Measurements from ENCODE around the gene CBL. TPM values are rescaled to one million over a fixed set of nuclear protein-coding genes. Genes with fewer than 3 reads are reported as not detected.

CBL gene
- total and polyA plus RNA-seq, 10 of the 15 experiments (the other 5 are each of a cell fraction or from before 2014, with no cell fraction given), result 3.9 to 27.1 (median 9.5) TPM

- BruUV-seq (replicated peaks), result no TSS peak
- 55% methylated on average over 7 of the region's 7 CpGs for WGBS (ENCODE audit: insufficient coverage, insufficient replicate concordance, low lambda C conversion rate, missing lambda C conversion rate)
- in situ Hi-C loops (cut with MboI) (no loop called here), intact Hi-C loops (cut with micrococcal nuclease; ENCODE audit: unreplicated experiment) (no loop called here)
- H3K4me2 ChIP-seq (ENCODE audit: control insufficient read depth, insufficient read depth), result no peak overlapping the region
- peaks cover 9 to 11% of the 10 kb centered on the region in 2 experiments for H3K27me3 ChIP-seq (replicated peaks in 1 of 2; ENCODE audit: control insufficient read depth in 2 of 2, insufficient read depth in 2 of 2, low read length in 1 of 2)
- no peak overlapping the region for H3K4me3 ChIP-seq
- ChIA-PET CTCF (interaction anchor here (1.6 to 2.4 kb wide), 2 partner anchors 14 kb away, joined by 3 to 8 read pairs; no protein-coding TSS in a partner anchor), POLR2A (no interaction called here), SMC1A (ENCODE audit: uncharacterized antibody, unreplicated experiment) (interaction anchor here (0.6 kb wide), 1 partner anchor 21 kb away, joined by 3 read pairs; no protein-coding TSS in a partner anchor), RAD21 (ENCODE audit: unreplicated experiment) (no interaction called here)
- no peak overlapping the region for H2AFZ ChIP-seq (ENCODE audit: control insufficient read depth, low read depth, low read length)
- H3K36me3 ChIP-seq (ENCODE audit: control insufficient read depth in 2 of 2, insufficient read depth in 2 of 2, low read length in 1 of 2), result no peaks in the 10 kb centered on the region
- no peak overlapping the region for H3K27ac ChIP-seq (ENCODE audit: control insufficient read depth, insufficient read depth)
- H3K79me2 ChIP-seq (ENCODE audit: control insufficient read depth, insufficient read depth, low read length), result no peaks in the 10 kb centered on the region
- DNase-seq (ENCODE audit: low read depth, low spot score), result no peak
- ATAC-seq, result no peak
- H3K9me3 ChIP-seq (replicated peaks; ENCODE audit: control insufficient read depth, insufficient read depth, low read length), result no peaks in the 10 kb centered on the region
- TF ChIP-seq ZSCAN29 (IDR thresholded peaks at IDR 0.05) (no peak), EGR1 (IDR thresholded peaks at IDR 0.05; ENCODE audit: borderline replicate concordance in 1 of 2, low read depth in 2 of 2, low read length in 2 of 2) (no peak), NR2F1 (conservative IDR thresholded peaks at IDR 0.05) (no peak), POLR2AphosphoS5 (IDR thresholded peaks at IDR 0.05; ENCODE audit: low read length) (no peak), NR2C2 (IDR thresholded peaks at IDR 0.05; ENCODE audit: borderline replicate concordance, control insufficient read depth, insufficient read length, low read depth) (no peak), MEF2B (IDR thresholded peaks at IDR 0.05; ENCODE audit: partially characterized antibody, poor library complexity, severe bottlenecking) (no peak), POLR2AphosphoS2 (IDR thresholded peaks at IDR 0.05; ENCODE audit: low read depth, low read length) (no peak), POU2F2 (IDR thresholded peaks at IDR 0.05; ENCODE audit: borderline replicate concordance, low read depth, low read length) (no peak), SUZ12 (IDR thresholded peaks at IDR 0.05; ENCODE audit: unreplicated experiment) (no peak), NFYA (IDR thresholded peaks at IDR 0.05; ENCODE audit: borderline replicate concordance, low read depth, low read length) (no peak), POLR2A (IDR thresholded peaks at IDR 0.05; ENCODE audit: low read depth, low read length) (no peak), LARP7 (IDR thresholded peaks at IDR 0.05) (no peak), EED (IDR thresholded peaks at IDR 0.05; ENCODE audit: low read depth) (no peak), IKZF1 (conservative IDR thresholded peaks at IDR 0.05) (no peak)
- TF ChIP-seq, protein P1, sequence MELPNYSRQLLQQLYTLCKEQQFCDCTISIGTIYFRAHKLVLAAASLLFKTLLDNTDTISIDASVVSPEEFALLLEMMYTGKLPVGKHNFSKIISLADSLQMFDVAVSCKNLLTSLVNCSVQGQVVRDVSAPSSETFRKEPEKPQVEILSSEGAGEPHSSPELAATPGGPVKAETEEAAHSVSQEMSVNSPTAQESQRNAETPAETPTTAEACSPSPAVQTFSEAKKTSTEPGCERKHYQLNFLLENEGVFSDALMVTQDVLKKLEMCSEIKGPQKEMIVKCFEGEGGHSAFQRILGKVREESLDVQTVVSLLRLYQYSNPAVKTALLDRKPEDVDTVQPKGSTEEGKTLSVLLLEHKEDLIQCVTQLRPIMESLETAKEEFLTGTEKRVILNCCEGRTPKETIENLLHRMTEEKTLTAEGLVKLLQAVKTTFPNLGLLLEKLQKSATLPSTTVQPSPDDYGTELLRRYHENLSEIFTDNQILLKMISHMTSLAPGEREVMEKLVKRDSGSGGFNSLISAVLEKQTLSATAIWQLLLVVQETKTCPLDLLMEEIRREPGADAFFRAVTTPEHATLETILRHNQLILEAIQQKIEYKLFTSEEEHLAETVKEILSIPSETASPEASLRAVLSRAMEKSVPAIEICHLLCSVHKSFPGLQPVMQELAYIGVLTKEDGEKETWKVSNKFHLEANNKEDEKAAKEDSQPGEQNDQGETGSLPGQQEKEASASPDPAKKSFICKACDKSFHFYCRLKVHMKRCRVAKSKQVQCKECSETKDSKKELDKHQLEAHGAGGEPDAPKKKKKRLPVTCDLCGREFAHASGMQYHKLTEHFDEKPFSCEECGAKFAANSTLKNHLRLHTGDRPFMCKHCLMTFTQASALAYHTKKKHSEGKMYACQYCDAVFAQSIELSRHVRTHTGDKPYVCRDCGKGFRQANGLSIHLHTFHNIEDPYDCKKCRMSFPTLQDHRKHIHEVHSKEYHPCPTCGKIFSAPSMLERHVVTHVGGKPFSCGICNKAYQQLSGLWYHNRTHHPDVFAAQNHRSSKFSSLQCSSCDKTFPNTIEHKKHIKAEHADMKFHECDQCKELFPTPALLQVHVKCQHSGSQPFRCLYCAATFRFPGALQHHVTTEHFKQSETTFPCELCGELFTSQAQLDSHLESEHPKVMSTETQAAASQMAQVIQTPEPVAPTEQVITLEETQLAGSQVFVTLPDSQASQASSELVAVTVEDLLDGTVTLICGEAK (IDR thresholded peaks at IDR 0.05; ENCODE audit: borderline replicate concordance), result no peak
- TF ChIP-seq, protein P2, sequence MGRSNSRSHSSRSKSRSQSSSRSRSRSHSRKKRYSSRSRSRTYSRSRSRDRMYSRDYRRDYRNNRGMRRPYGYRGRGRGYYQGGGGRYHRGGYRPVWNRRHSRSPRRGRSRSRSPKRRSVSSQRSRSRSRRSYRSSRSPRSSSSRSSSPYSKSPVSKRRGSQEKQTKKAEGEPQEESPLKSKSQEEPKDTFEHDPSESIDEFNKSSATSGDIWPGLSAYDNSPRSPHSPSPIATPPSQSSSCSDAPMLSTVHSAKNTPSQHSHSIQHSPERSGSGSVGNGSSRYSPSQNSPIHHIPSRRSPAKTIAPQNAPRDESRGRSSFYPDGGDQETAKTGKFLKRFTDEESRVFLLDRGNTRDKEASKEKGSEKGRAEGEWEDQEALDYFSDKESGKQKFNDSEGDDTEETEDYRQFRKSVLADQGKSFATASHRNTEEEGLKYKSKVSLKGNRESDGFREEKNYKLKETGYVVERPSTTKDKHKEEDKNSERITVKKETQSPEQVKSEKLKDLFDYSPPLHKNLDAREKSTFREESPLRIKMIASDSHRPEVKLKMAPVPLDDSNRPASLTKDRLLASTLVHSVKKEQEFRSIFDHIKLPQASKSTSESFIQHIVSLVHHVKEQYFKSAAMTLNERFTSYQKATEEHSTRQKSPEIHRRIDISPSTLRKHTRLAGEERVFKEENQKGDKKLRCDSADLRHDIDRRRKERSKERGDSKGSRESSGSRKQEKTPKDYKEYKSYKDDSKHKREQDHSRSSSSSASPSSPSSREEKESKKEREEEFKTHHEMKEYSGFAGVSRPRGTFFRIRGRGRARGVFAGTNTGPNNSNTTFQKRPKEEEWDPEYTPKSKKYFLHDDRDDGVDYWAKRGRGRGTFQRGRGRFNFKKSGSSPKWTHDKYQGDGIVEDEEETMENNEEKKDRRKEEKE (IDR thresholded peaks at IDR 0.05), result no peak
- TF ChIP-seq, protein P3, sequence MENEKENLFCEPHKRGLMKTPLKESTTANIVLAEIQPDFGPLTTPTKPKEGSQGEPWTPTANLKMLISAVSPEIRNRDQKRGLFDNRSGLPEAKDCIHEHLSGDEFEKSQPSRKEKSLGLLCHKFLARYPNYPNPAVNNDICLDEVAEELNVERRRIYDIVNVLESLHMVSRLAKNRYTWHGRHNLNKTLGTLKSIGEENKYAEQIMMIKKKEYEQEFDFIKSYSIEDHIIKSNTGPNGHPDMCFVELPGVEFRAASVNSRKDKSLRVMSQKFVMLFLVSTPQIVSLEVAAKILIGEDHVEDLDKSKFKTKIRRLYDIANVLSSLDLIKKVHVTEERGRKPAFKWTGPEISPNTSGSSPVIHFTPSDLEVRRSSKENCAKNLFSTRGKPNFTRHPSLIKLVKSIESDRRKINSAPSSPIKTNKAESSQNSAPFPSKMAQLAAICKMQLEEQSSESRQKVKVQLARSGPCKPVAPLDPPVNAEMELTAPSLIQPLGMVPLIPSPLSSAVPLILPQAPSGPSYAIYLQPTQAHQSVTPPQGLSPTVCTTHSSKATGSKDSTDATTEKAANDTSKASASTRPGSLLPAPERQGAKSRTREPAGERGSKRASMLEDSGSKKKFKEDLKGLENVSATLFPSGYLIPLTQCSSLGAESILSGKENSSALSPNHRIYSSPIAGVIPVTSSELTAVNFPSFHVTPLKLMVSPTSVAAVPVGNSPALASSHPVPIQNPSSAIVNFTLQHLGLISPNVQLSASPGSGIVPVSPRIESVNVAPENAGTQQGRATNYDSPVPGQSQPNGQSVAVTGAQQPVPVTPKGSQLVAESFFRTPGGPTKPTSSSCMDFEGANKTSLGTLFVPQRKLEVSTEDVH (IDR thresholded peaks at IDR 0.05; ENCODE audit: low read depth, partially characterized antibody), result no peak
- no peak for FAIRE-seq
- no peaks in the 10 kb centered on the region for H4K20me1 ChIP-seq (ENCODE audit: control insufficient read depth, insufficient read depth)
- H3K4me1 ChIP-seq (ENCODE audit: control insufficient read depth, insufficient read depth, low read length), result no peaks in the 10 kb centered on the region
- H3K9ac ChIP-seq (ENCODE audit: control insufficient read depth, insufficient read depth, low read length), result no peak overlapping the region
Measured at GRCh38 chr11:119342023-119342300, 135.8 kb downstream of the CBL start.

Data from GM12878 (cell line).